HG03196 (cell line): ENCODE data around the gene WDR27.

Experiments used
- ATAC-seq: cut with Tn5 transposase; IDR thresholded peaks from one replicate; pipeline ENCODE4 v1.9.1; 2021; ENCODE audit not compliant: unreplicated experiment

Gene WDR27

DNA sequence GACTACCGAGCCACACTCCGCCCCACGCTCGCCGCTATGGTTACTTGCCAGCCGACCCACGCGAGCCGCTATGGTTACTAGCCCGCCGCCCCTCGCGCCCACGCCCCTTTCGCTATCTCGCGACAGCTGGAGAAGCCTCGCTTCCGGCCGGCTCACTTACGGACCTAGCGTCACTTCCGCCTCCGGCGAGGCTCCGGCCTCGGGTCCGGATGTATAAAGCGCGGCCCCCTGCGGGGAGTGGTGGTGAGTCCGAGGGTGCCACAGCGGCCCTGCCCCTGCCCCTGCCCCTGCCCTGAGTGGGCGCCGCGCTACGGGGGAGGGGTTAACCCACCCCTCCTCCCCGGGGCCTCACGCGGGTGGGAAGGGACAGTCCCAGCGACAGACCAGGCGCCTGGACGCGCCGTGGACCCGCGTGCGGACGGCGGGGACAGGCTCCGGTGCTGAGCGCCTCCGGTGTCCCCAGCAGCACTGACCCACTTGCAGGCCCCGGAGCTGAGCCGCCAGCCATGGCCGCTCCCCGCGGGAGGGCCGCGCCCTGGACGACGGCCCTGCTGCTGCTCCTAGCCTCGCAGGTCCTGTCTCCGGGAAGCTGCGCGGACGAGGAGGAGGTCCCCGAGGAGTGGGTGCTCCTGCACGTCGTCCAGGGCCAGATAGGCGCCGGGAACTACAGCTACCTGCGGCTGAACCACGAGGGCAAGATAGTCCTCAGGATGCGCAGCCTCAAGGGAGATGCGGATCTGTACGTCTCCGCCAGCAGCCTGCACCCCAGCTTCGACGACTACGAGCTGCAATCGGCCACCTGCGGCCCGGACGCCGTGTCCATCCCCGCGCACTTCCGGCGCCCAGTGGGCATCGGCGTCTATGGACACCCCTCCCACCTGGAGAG lies at the start of gene WDR27, which contains the start of gene C6orf120:
Gene WDR27 (minus strand): TSS at position 76 of the 886 bp plus-strand sequence. CDS start 13,024 bp downstream, outside the sequence.
Gene C6orf120 (plus strand): TSS at position 173 of the 886 bp plus-strand sequence. CDS start 334 bp downstream, at position 507.
- ATAC-seq, result peak; percentile 94

DNA sequence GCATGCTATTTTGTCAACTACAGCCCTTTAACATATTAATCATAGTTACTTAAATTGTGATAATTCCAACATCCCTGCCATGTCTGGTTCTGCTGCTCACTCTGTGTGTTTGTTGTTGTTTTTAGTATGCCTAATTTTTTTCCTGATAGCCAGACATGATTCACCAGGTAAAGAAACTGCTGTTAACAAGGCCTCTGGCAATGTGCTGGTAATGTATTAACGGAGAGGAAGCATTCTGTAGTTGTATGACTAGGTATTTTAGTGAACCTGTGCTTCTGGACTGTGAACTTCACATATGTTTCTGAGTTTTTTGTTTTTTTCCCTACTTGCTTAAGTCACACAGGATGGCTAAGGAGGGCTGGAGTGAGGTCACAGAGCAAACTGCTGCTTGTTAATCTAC lies 44.7 kb upstream of the WDR27 start:
- ATAC-seq, result no peak

GRCh38 chr6:169745405-169745804 lies 43.6 kb upstream of the WDR27 start:
- ATAC-seq, result no peak

- ATAC-seq, result no peak
Measured at GRCh38 chr6:169741344-169741743, 39.5 kb upstream of the WDR27 start.

GRCh38 chr6:169738976-169739529 lies 37.2 kb upstream of the WDR27 start:
- ATAC-seq, result no peak

GRCh38 chr6:169738204-169738975 lies 36.6 kb upstream of the WDR27 start:
- ATAC-seq, result no peak

GRCh38 chr6:169729961-169730360 lies 28.1 kb upstream of the WDR27 start:
- no peak for ATAC-seq

DNA sequence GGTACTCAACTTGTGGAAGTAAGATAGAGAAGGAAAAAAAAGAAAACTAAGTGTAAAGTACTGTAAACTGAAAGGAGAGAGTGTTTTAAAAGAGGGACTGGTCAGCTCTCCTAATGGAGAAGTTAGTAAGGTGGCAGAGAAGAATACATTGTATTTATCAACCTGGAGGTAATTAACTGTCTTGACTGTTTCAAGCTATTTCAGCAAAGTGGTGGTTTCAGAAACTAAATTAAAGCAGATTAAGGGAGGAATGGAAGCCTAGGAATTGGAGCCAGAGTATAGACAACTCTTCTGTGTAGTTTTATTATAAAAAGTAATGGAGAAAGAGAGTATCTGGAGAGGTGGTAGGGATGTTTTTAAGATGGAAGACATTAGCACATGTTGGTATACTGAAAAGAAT lies 25.1 kb upstream of the WDR27 start:
- ATAC-seq, result no peak

DNA sequence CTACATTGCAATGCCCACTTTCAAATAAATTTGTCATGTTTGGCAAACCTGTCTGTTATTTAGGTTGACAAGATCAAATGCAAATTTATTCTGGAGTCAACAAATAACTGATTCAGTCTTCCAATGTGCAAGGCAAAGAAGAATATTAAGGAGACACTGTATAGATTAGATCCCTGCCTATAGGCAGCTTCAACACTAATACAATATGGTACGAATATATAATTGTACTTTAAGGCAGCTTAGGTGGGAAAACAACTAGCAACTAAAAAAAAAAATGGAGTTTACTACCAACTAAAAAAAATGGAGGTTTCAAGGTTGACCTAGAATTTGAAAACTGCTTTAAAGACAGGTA lies 24.2 kb upstream of the WDR27 start:
- ATAC-seq, result no peak

DNA sequence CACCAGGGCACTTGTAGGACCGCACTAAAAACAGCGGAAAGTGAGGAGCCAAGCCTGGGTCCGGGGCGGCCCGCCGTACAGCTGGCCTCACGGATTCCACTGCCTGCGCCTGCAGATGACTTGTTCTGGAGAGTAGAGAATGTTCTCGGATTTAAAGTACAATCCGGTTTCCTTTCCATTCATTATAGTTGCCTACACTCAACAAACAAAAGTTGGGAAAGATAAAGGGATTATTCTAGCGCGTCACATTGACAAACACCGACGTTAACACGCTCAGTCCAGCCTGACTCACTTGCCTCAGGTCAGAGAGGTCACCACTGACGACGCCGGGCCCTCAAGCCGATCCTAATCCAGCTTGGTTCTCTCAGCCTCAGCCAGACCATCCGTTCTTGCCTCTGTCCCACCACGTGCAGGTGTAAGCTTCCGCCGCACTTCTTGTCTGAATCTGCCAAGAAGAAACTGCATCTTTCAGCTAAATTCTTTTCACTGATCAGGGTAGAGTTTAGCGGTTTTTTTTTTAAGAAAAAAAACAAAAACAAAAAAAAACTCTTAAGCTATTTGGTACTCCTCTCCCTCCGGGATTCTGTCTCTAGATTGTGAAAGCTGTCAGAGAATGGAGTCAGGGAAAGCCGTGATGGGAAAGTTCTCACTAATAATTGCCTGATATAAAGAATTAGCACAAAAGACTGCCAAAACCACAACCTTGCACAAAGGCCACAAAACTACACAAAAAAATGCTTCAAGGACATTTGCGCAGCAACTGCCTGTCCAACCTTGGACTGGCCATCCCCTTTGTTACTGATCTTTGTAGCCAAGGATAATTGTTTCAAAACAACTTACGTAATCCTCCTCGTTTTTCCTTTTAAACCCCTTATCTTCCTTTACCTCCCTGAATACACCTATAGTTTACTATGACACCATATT lies 23.6 kb upstream of the WDR27 start:
- ATAC-seq, result peak; percentile 11

DNA sequence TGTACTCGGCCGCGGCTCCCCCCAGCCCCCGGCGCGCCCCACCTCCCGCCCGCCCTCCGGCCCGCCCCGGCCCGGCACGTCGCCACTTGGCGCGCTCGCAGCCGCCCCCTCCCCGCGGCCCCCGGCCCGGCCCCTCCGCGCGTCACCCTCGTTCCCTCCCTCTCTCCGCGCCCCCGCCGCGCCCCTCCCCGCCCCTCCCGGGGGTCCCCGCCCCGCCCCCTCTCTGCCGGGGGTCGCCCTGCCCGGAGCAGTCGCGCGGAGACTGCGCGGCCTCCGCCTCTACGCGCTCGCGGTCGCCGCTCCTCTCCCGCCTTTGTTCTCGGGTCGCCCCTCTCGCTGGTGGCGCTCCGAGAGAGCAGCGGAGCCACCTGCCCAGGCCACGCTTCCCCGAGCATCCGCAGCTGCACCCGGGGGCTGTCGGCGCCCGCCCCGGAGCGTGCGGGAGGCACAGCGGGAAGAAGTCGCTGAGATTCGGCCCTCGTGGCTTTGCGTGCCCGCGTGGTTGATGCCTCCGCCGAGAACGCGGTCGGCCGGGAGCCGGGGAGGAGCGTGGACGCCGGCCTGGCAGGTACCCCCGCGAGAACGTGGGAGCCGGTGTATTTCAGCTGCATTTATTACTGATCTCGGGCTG lies 22.8 kb upstream of the WDR27 start, which contains the start of gene PHF10:
Gene PHF10 (minus strand): TSS at position 7 of the 631 bp plus-strand sequence. CDS start 569 bp downstream, outside the sequence.
- peak; percentile 39 for ATAC-seq

- peak; percentile 38 for ATAC-seq
Measured at GRCh38 chr6:169723991-169724493, 22.2 kb upstream of the WDR27 start.

DNA sequence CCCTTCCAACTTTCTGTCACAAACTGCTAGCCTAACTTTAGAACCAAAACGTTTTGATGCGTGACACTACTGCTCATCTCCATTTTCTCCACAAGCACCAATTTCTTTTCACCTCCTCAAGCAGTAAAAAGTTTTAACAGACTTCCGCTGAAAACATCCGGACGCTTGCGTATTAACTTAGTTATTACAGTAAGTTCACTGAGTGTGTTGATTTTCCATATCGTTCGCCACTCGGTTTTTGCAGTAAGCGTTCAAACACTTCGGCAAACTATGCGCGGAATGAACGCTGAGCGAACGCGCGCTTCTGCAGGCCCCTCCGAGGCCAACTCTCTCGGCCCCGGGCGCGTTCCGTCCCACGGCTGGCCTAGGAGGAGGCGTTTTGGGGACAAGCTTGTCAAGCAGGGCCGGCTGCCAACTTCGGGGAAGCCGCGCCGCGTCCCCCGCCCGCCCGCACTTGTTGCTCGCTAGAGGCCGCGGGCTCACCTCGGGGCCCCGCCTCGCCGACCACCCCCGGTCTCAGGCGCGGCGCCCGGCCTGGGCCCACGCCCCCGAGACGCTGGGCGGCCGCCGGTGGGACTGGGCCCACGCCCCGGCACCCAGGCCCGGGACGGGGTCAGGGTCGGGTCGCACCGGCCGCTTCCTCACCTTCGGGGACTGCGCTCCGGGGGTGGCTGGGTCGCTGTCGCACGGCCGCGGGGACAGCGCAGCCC lies 21.5 kb upstream of the WDR27 start:
- ATAC-seq, result peak; percentile 33

DNA sequence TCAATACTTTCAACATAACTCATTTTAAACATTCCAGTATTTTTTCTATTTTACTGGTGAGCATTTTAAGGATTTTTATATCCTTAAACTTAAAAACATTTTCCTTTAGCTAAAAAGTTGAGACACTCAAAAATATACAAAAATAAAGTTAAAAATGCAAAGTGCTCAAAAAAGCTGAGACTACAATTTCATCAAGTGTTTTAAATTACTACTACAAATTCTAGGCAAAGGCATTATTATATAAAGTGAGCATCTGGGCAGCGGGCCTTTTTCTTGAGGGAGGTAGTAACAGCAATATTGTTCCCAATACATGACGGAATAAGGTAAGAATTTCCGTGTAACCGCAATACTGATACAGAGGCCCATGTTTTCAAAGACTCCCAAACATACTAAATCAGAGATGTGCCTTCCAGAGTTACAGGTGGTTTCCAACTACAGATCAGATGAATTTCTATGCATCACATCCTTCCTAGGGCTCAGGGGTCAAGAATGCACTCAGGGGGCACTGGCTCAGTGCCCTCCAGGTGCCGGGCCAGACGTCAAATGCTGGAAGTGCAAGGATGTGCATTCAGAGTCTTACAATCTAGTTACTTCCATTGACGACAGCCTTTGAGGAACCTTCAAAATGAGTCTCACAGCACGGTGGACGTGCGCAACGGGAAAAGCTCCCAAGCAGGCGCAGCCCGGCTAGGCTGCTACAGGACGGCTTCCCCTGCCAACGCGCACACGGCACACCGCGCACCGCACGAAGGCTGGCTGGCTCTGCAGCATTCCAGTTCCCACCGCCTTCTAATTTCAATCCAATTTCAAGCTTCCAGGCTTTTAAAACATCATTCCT lies 20.8 kb upstream of the WDR27 start:
- no peak for ATAC-seq

DNA sequence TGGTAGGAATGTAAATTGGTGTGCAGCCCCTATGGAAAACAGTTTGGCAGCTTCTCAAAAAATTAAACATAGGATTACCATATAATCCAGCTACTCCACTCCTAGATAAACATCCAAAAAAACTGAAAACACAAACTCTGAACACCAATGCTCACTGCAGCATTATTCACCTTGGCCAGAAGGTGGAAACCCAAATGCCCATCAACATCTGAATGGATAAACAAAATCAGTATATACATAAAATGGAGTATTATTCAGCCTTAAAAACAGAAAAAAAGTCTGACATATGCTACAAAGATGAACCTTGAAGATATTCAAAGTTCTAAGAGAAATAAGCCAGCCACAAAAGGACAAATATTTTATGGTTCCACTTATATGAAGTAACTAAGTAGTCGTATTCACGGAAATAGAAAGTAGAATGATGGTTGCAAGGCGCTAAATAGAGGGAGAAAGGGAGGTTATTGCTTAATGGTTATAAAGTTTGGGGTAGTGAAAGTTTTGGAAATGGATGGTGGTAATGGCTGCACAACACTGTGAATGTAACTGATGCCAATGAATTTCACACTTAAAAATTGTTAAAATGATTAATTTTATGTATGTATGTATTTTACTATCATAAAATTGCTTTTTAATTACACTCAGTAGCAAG lies 18.5 kb upstream of the WDR27 start:
- no peak for ATAC-seq

- no peak for ATAC-seq
Measured at GRCh38 chr6:169719117-169719516, 17.3 kb upstream of the WDR27 start.

DNA sequence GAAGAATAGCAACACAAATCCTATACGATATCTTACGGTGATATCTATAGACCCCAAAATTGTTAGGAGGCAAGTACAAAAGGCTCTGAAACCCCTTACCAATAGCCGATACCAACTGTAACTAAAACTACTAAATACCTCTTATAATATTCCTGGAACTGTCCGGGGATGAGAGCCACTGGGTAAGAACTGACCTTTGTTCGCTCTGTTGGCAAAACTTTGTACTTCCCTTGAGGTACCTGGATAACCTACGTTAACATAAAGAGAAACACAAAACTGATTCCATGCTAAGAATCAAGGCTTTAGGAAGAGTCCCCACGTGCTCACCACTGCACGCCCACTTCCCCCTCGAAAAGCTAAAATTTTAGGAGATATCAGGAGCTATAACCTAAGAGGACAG lies 12.8 kb upstream of the WDR27 start:
- no peak for ATAC-seq

DNA sequence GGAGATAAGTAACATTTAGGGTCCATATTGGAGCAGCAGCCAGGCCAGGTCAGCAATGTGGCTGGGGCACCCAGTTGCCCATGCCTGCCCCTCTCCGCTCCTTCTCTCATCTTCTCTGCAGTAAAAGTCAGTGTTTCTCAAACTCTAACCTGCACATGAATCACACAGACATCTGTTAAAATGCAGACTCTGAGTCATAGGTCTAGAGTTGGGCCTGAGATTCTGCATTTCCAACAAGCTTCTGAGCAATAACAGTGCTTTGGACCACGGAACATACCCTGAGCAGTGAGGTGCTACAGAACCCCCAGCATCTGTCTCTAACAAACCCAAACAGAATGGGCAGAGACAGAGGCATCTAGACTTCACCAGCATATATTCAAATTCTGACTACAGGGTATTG lies 12.3 kb upstream of the WDR27 start:
- ATAC-seq, result no peak
